HCT116 (cell line): Measurements from ENCODE around the gene TBC1D23.

Experiments used
- EGR1 ChIP-seq: IDR thresholded peaks from 2 replicates; pipeline ENCODE4 v1.6.1; 2012; ENCODE audit warnings: low read depth
- POLR2A ChIP-seq: IDR thresholded peaks from 2 replicates; pipeline ENCODE4 v1.7.0; 2011; ENCODE audit warnings: borderline replicate concordance; ENCODE audit not compliant: insufficient read depth, insufficient read length; ENCODE audit errors: extremely low read depth
- RAD21 ChIP-seq: IDR thresholded peaks from 2 replicates; pipeline ENCODE4 v1.6.1; 2012; ENCODE audit warnings: low read depth, mild to moderate bottlenecking
- SIN3A ChIP-seq: IDR thresholded peaks from 2 replicates; pipeline ENCODE4 v1.6.1; 2012; ENCODE audit warnings: low read depth
- ZNF274 ChIP-seq: fragments of 200-500 bp; sonication (Bioruptor generic); IDR thresholded peaks from 2 replicates; pipeline ENCODE4 v1.6.1; 2014; ENCODE audit warnings: mild to moderate bottlenecking, low read depth, low read length, inconsistent platforms
- TF ChIP-seq, protein P1 (sequence below), 3 experiments: fragments of 200-600 bp in 1 of 3; sonication (generic) in 1 of 3; IDR thresholded peaks in 2 of 3; conservative IDR thresholded peaks in 1 of 3; 2 replicates each; pipeline ENCODE4 v1.5.1; 2012 to 2017; ENCODE audit warnings: low read depth in 2 of 3, low read length in 2 of 3, antibody characterized with exemption in 1 of 3, borderline replicate concordance in 1 of 3, control low read depth in 1 of 3, mild to moderate bottlenecking in 1 of 3, mixed read lengths in 1 of 3, mixed run types in 1 of 3, moderate library complexity in 1 of 3; ENCODE audit not compliant: insufficient read depth in 1 of 3
- TF ChIP-seq, protein P2 (sequence below): IDR thresholded peaks from 2 replicates; pipeline ENCODE4 v1.6.1; 2012

DNA sequence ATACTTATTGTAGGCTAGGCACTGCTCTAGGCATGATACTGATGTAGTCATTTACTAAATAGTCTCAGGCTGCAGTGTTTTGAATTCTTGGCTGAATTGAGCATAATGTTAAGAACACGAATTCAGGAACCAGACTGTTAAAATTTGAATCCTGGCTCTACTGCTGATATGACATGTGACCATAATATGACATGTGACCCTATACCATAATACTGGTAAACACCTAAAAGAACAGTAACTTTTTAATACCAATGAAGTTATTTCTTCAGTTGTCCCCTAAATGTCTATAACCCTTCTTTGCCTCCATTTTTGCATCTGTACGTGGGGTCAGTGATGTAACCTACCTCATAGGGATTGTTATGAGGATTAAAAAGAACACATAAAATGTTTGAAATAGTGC is 18.1 kb downstream of the TBC1D23 start:
- TF ChIP-seq, protein P1, sequence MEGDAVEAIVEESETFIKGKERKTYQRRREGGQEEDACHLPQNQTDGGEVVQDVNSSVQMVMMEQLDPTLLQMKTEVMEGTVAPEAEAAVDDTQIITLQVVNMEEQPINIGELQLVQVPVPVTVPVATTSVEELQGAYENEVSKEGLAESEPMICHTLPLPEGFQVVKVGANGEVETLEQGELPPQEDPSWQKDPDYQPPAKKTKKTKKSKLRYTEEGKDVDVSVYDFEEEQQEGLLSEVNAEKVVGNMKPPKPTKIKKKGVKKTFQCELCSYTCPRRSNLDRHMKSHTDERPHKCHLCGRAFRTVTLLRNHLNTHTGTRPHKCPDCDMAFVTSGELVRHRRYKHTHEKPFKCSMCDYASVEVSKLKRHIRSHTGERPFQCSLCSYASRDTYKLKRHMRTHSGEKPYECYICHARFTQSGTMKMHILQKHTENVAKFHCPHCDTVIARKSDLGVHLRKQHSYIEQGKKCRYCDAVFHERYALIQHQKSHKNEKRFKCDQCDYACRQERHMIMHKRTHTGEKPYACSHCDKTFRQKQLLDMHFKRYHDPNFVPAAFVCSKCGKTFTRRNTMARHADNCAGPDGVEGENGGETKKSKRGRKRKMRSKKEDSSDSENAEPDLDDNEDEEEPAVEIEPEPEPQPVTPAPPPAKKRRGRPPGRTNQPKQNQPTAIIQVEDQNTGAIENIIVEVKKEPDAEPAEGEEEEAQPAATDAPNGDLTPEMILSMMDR (IDR thresholded peaks at IDR 0.05 in 2 of 3, conservative IDR thresholded peaks at IDR 0.05 in 1 of 3; ENCODE audit: borderline replicate concordance in 1 of 3, insufficient read depth in 1 of 3, low read depth in 2 of 3, low read length in 2 of 3): no peak
- no peak for TF ChIP-seq RAD21
- TF ChIP-seq POLR2A: no peak
- TF ChIP-seq EGR1: no peak
- TF ChIP-seq ZNF274: no peak
- TF ChIP-seq, protein P2, sequence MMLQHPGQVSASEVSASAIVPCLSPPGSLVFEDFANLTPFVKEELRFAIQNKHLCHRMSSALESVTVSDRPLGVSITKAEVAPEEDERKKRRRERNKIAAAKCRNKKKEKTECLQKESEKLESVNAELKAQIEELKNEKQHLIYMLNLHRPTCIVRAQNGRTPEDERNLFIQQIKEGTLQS: no peak
- TF ChIP-seq SIN3A: no peak
